ENCODE data around the gene DEUP1. TPM values are rescaled to one million over a fixed set of nuclear protein-coding genes. Genes with fewer than 3 reads are reported as not detected.

DEUP1 gene
- total RNA-seq (2022; extraction: Qiagen RNA extraction; ENCODE audit: low read depth): not detected in 5 replicates

GRCh38 chr11:93330446-93330984 lies at the start of gene DEUP1:
TSS of gene DEUP1 (plus strand) at chr11:93330742. CDS start at chr11:93332260, 1,518 bp downstream.

Other genes starting within 250 kb of the DEUP1 start
- gene SLC36A4, start 132.8 kb upstream of the DEUP1 start, total RNA-seq (2022; extraction: Qiagen RNA extraction; ENCODE audit: low read depth): 8.5 to 19.2 TPM (median 18.8 TPM) in 5 replicates
- gene SMCO4, start 212.6 kb downstream of the DEUP1 start, total RNA-seq (2022; extraction: Qiagen RNA extraction; ENCODE audit: low read depth): 11.8 to 20.2 TPM (median 17.4 TPM) in 5 replicates